ENCODE data around the gene WEE2.

- TF ChIP-seq, protein P1, sequence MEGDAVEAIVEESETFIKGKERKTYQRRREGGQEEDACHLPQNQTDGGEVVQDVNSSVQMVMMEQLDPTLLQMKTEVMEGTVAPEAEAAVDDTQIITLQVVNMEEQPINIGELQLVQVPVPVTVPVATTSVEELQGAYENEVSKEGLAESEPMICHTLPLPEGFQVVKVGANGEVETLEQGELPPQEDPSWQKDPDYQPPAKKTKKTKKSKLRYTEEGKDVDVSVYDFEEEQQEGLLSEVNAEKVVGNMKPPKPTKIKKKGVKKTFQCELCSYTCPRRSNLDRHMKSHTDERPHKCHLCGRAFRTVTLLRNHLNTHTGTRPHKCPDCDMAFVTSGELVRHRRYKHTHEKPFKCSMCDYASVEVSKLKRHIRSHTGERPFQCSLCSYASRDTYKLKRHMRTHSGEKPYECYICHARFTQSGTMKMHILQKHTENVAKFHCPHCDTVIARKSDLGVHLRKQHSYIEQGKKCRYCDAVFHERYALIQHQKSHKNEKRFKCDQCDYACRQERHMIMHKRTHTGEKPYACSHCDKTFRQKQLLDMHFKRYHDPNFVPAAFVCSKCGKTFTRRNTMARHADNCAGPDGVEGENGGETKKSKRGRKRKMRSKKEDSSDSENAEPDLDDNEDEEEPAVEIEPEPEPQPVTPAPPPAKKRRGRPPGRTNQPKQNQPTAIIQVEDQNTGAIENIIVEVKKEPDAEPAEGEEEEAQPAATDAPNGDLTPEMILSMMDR (IDR thresholded peaks at IDR 0.05; ENCODE audit: low read depth, low read length) = no peak
- no peak for TF ChIP-seq POLR2A (IDR thresholded peaks at IDR 0.05; ENCODE audit: extremely low read depth, insufficient read length)
- no peak for TF ChIP-seq MYC (IDR thresholded peaks at IDR 0.05; ENCODE audit: low read depth, low read length)
These were observed 5.3 kb upstream of the WEE2 start for GRCh38 chr7:141702892-141703291.

Measured in NB4 (cell line).